ENCODE results near the gene ZNF691.

The ZNF691 gene, protein sequence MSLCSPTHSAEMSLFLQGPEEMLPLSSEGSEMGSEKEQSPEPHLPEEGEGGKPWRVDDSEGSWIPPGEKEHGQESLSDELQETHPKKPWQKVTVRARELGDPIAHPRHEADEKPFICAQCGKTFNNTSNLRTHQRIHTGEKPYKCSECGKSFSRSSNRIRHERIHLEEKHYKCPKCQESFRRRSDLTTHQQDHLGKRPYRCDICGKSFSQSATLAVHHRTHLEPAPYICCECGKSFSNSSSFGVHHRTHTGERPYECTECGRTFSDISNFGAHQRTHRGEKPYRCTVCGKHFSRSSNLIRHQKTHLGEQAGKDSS

DNA sequence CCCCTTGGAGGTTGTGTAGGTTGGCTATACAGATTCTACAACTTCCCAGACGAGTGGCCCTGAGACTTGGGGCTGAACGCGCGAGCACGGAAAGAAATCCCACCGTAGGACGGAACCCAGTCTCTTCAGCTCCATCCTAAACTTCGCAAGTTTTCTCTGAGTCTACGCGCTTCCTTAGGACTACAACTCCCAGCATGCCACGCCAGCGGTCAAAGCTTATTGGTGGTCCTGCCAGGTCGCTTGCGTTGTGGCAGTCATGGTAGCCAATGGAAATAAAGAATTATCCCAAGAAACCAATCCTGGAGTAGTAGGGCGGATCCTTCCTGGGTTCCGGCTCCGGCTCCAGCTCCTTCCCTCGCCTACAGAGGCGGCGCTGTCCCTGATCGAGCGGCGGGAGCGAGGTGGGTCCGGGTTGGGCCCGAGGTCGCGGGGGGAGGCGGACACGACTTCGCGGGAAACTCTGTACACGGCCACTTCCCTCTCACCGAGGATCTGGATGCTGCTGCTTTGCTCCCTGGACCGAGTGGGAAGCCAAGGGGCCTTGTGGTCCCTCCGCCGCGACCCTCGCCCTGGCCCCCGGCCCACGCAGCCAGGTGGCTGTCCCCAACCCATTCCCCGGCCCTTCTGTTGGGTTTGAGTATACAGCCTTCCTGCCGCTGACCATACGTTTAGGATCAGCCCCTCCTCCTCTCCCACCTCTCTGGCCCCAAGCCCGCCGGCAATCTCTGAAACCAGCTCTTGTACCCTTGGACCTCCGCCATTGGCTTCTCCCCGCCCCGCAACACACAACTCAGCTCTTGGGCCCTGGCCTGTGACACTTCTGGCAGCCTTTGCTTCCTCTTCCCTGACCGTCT is at the start of gene ZNF691:
TSS of gene ZNF691 (plus strand) at position 357 of the 854 bp plus-strand sequence. CDS start 3,046 bp downstream, outside the sequence.
- TF ChIP-seq CTCF (IDR thresholded peaks at IDR 0.05; ENCODE audit: control insufficient read depth, insufficient read depth, low read depth, low read length, missing control alignments): peak; percentile 55
- peak within 1 kb of the TSS; percentile 97 for H3K4me3 ChIP-seq (ENCODE audit: control insufficient read depth, low read depth, low read length)
- DNase-seq (ENCODE audit: low read depth): peak; percentile 88

DNA sequence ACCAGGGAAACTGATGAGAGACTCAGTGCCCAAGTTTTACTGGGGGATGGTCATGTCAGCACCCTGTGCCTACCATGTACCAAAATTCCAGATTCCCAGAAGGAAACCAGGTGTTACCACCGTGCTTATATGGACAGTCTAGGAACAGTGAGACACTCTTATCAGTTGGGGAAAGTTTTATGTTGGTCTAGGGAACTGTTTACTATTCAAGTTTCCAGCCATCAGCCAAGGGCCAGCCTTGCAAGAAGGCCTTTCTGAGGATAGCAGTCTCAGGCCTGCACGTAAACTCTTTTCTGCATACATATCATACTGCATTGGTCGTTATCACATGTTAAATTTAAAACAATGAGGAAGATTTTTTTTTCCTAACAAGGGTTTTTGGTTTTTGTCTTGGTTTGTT is 49.0 kb upstream of the ZNF691 start:
- TF ChIP-seq CTCF (IDR thresholded peaks at IDR 0.05; ENCODE audit: control insufficient read depth, insufficient read depth, low read depth, low read length, missing control alignments): no peak
- no peak overlapping the region for H3K4me3 ChIP-seq (ENCODE audit: control insufficient read depth, low read depth, low read length)
- no peak for DNase-seq (ENCODE audit: low read depth)

- TF ChIP-seq CTCF (IDR thresholded peaks at IDR 0.05; ENCODE audit: control insufficient read depth, insufficient read depth, low read depth, low read length, missing control alignments): no peak
- H3K4me3 ChIP-seq (ENCODE audit: control insufficient read depth, low read depth, low read length): no peak overlapping the region
- no peak for DNase-seq (ENCODE audit: low read depth)
These were observed 48.4 kb upstream of the ZNF691 start for GRCh38 chr1:42797979-42798378.

GRCh38 chr1:42801832-42802473 is 44.5 kb upstream of the ZNF691 start:
- no peak for TF ChIP-seq CTCF (IDR thresholded peaks at IDR 0.05; ENCODE audit: control insufficient read depth, insufficient read depth, low read depth, low read length, missing control alignments)
- peak; percentile 8 for DNase-seq (ENCODE audit: low read depth)
- H3K4me3 ChIP-seq (ENCODE audit: control insufficient read depth, low read depth, low read length): no peak overlapping the region

- DNase-seq (ENCODE audit: low read depth): no peak
- H3K4me3 ChIP-seq (ENCODE audit: control insufficient read depth, low read depth, low read length): no peak overlapping the region
- TF ChIP-seq CTCF (IDR thresholded peaks at IDR 0.05; ENCODE audit: control insufficient read depth, insufficient read depth, low read depth, low read length, missing control alignments): no peak
These were observed 40.2 kb upstream of the ZNF691 start for GRCh38 chr1:42806171-42806570.

GRCh38 chr1:42806593-42806992 is 39.8 kb upstream of the ZNF691 start:
- H3K4me3 ChIP-seq (ENCODE audit: control insufficient read depth, low read depth, low read length): no peak overlapping the region
- no peak for DNase-seq (ENCODE audit: low read depth)
- TF ChIP-seq CTCF (IDR thresholded peaks at IDR 0.05; ENCODE audit: control insufficient read depth, insufficient read depth, low read depth, low read length, missing control alignments): no peak
